Mesenchymal stem cell (in vitro differentiated cells and primary cell): Measurements from ENCODE around the gene TARP.

Experiments
- DNase-seq: peaks from one replicate; pipeline ENCODE4 v3.0.0-alpha.2; 2013
- H2AFZ ChIP-seq: one replicate; pipeline ENCODE4 v1.6.1; 2013; ENCODE audit warnings: low read depth, mild to moderate bottlenecking, control low read depth, inconsistent platforms, low read length, moderate library complexity
- H2AK5ac ChIP-seq: 2 replicates; pipeline ENCODE4 v1.6.1; 2013; ENCODE audit warnings: low read length, moderate library complexity, mild to moderate bottlenecking, inconsistent platforms; ENCODE audit not compliant: severe bottlenecking
- H2BK120ac ChIP-seq: one replicate; pipeline ENCODE4 v1.6.1; 2013; ENCODE audit warnings: low read depth, mild to moderate bottlenecking, inconsistent platforms, low read length, moderate library complexity
- H2BK12ac ChIP-seq, 2 experiments: one replicate each; pipeline ENCODE4 v1.6.1; 2013; ENCODE audit warnings: inconsistent platforms in 2 of 2, low read length in 2 of 2, mild to moderate bottlenecking in 2 of 2, moderate library complexity in 2 of 2, control low read depth in 1 of 2
- H2BK15ac ChIP-seq: one replicate; pipeline ENCODE4 v1.6.1; 2013; ENCODE audit warnings: mild to moderate bottlenecking, low read depth, inconsistent platforms; ENCODE audit not compliant: poor library complexity, severe bottlenecking
- H2BK5ac ChIP-seq: 2 replicates; pipeline ENCODE4 v1.6.1; 2013; ENCODE audit warnings: low read depth, mild to moderate bottlenecking, low read length, control low read depth, inconsistent platforms; ENCODE audit not compliant: poor library complexity, severe bottlenecking
- H3K14ac ChIP-seq, 2 experiments: one replicate each; pipeline ENCODE4 v1.6.1; 2013; ENCODE audit warnings: inconsistent platforms in 2 of 2, low read length in 2 of 2, control low read depth in 1 of 2, mild to moderate bottlenecking in 1 of 2, moderate library complexity in 1 of 2
- H3K18ac ChIP-seq, 2 experiments: one replicate each; pipeline ENCODE4 v1.6.1; 2013; ENCODE audit warnings: inconsistent platforms in 2 of 2, low read length in 2 of 2, control low read depth in 1 of 2, low read depth in 1 of 2, mild to moderate bottlenecking in 1 of 2
- H3K23ac ChIP-seq, 2 experiments: one replicate each; pipeline ENCODE4 v1.6.1; 2013; ENCODE audit warnings: inconsistent platforms in 2 of 2, low read length in 2 of 2, mild to moderate bottlenecking in 2 of 2, moderate library complexity in 2 of 2, control low read depth in 1 of 2
- H3K27ac ChIP-seq: 2 replicates; pipeline ENCODE4 v1.5.1; 2013; ENCODE audit warnings: mild to moderate bottlenecking, moderate library complexity, low read length, control low read depth, inconsistent platforms; ENCODE audit not compliant: poor library complexity, severe bottlenecking
- H3K27me3 ChIP-seq, 2 experiments: 2 replicates each; pipeline versions ENCODE4 v1.6.1 to v1.7.0; 2013; ENCODE audit warnings: low read length in 2 of 2, mild to moderate bottlenecking in 2 of 2, moderate library complexity in 2 of 2, control low read depth in 1 of 2, inconsistent platforms in 1 of 2; ENCODE audit not compliant: control insufficient read depth in 1 of 2, insufficient read depth in 1 of 2
- H3K36me3 ChIP-seq, 2 experiments: 2 replicates each; pipeline versions ENCODE4 v1.6.1 to v1.7.0; 2013; ENCODE audit warnings: low read length in 2 of 2, control low read depth in 1 of 2, inconsistent platforms in 1 of 2, low read depth in 1 of 2, mild to moderate bottlenecking in 1 of 2; ENCODE audit not compliant: insufficient read depth in 2 of 2, control insufficient read depth in 1 of 2
- H3K4ac ChIP-seq, 2 experiments: one replicate each; pipeline ENCODE4 v1.6.1; 2013; ENCODE audit warnings: inconsistent platforms in 2 of 2, low read length in 2 of 2, mild to moderate bottlenecking in 2 of 2, moderate library complexity in 2 of 2, control low read depth in 1 of 2, low read depth in 1 of 2
- H3K4me1 ChIP-seq: 2 replicates; pipeline ENCODE4 v1.6.1; 2013; ENCODE audit warnings: low read depth, low read length, control low read depth; ENCODE audit not compliant: control insufficient read depth, insufficient read depth
- H3K4me2 ChIP-seq: 2 replicates; pipeline ENCODE4 v1.6.1; 2013; ENCODE audit warnings: low read length, mild to moderate bottlenecking, inconsistent platforms; ENCODE audit not compliant: poor library complexity, severe bottlenecking
- H3K4me3 ChIP-seq, 2 experiments: 2 replicates each; pipeline versions ENCODE4 v1.5.1 to v1.7.0; 2013; ENCODE audit warnings: low read length in 2 of 2, mild to moderate bottlenecking in 2 of 2, control low read depth in 1 of 2, low read depth in 1 of 2; ENCODE audit not compliant: insufficient read depth in 1 of 2
- H3K79me1 ChIP-seq: replicated peaks from 2 replicates; pipeline ENCODE4 v1.6.1; 2013; ENCODE audit warnings: mild to moderate bottlenecking, control low read depth, low read length, inconsistent platforms; ENCODE audit not compliant: poor library complexity, severe bottlenecking
- H3K9ac ChIP-seq: 2 replicates; pipeline ENCODE4 v1.7.0; 2013; ENCODE audit warnings: mild to moderate bottlenecking, low read length, moderate library complexity
- H3K9me3 ChIP-seq: 2 replicates; pipeline ENCODE4 v1.7.0; 2013; ENCODE audit warnings: mild to moderate bottlenecking, low read length; ENCODE audit not compliant: control insufficient read depth
- H4K8ac ChIP-seq: one replicate; pipeline ENCODE4 v1.6.1; 2013; ENCODE audit warnings: inconsistent platforms, mild to moderate bottlenecking, low read length, moderate library complexity
- H4K91ac ChIP-seq: one replicate; pipeline ENCODE4 v1.6.1; 2013; ENCODE audit warnings: mild to moderate bottlenecking, low read length, inconsistent platforms
- WGBS: methylation state at CpG from one replicate; pipeline ENCODE4 v1.1.7; 2013; ENCODE audit warnings: mixed read lengths; 5-methylcytosine and 5-hydroxymethylcytosine counted together

Gene TARP

GRCh38 chr7:38312821-38313220 is 39.4 kb upstream of the TARP start:
- H3K9me3 ChIP-seq: no peaks in the 10 kb centered on the region
- no peak overlapping the region for H3K27ac ChIP-seq
- no peak overlapping the region for H3K18ac ChIP-seq
- no peaks in the 10 kb centered on the region for H3K36me3 ChIP-seq
- H2BK12ac ChIP-seq: no peak overlapping the region
- no peak overlapping the region for H2BK120ac ChIP-seq
- peak; percentile 53 for DNase-seq
- no peak overlapping the region for H2AK5ac ChIP-seq
- H3K4ac ChIP-seq: no peak overlapping the region
- no peaks in the 10 kb centered on the region for H3K4me1 ChIP-seq
- H4K91ac ChIP-seq: no peak overlapping the region
- WGBS: 81% methylated on average over 2 of the region's 2 CpGs
- no peak overlapping the region for H3K4me2 ChIP-seq
- H3K79me1 ChIP-seq: no peaks in the 10 kb centered on the region
- H2BK15ac ChIP-seq: no peak overlapping the region
- no peak overlapping the region for H2BK5ac ChIP-seq
- no peak overlapping the region for H3K9ac ChIP-seq
- H3K23ac ChIP-seq: no peak overlapping the region
- H3K27me3 ChIP-seq: no peaks in the 10 kb centered on the region
- H3K14ac ChIP-seq: no peak overlapping the region
- H4K8ac ChIP-seq: no peak overlapping the region
- no peak overlapping the region for H3K4me3 ChIP-seq
- H2AFZ ChIP-seq: no peak overlapping the region

- no peaks in the 10 kb centered on the region for H3K4me1 ChIP-seq
- 96% methylated on average over 34 of the region's 38 CpGs for WGBS
- H4K91ac ChIP-seq: no peak overlapping the region
- H3K23ac ChIP-seq: no peak overlapping the region
- no peaks in the 10 kb centered on the region for H3K36me3 ChIP-seq
- no peak overlapping the region for H2AK5ac ChIP-seq
- H3K27me3 ChIP-seq: no peaks in the 10 kb centered on the region
- H3K79me1 ChIP-seq: no peaks in the 10 kb centered on the region
- no peak overlapping the region for H2AFZ ChIP-seq
- peak overlapping the region in 1 of 2 experiments; percentile 71 for H3K4ac ChIP-seq
- no peak overlapping the region for H2BK5ac ChIP-seq
- H3K4me2 ChIP-seq: no peak overlapping the region
- no peak overlapping the region for H3K18ac ChIP-seq
- no peaks in the 10 kb centered on the region for H3K9me3 ChIP-seq
- H3K4me3 ChIP-seq: peak overlapping the region; percentile 12 to 74
- H3K14ac ChIP-seq: no peak overlapping the region
- no peak for DNase-seq
- peak overlapping the region; percentile 81 for H3K9ac ChIP-seq
- no peak overlapping the region for H2BK120ac ChIP-seq
- H4K8ac ChIP-seq: no peak overlapping the region
- peak overlapping the region in 1 of 2 experiments; percentile 62 for H2BK12ac ChIP-seq
- H2BK15ac ChIP-seq: no peak overlapping the region
- H3K27ac ChIP-seq: no peak overlapping the region
These were observed 38.0 kb upstream of the TARP start for GRCh38 chr7:38311329-38311937.

GRCh38 chr7:38310591-38311101 is 37.2 kb upstream of the TARP start:
- H4K91ac ChIP-seq: no peak overlapping the region
- H2BK12ac ChIP-seq: no peak overlapping the region
- H2AK5ac ChIP-seq: no peak overlapping the region
- no peak overlapping the region for H4K8ac ChIP-seq
- no peak overlapping the region for H3K14ac ChIP-seq
- peak overlapping the region; percentile 81 for H3K9ac ChIP-seq
- no peak overlapping the region for H2BK15ac ChIP-seq
- H3K4me3 ChIP-seq: peak overlapping the region in 1 of 2 experiments; percentile 74
- H3K27me3 ChIP-seq: no peaks in the 10 kb centered on the region
- H2AFZ ChIP-seq: no peak overlapping the region
- no peak overlapping the region for H3K18ac ChIP-seq
- H3K23ac ChIP-seq: no peak overlapping the region
- H3K9me3 ChIP-seq: no peaks in the 10 kb centered on the region
- no peak overlapping the region for H2BK120ac ChIP-seq
- H3K4me1 ChIP-seq: no peaks in the 10 kb centered on the region
- no peak overlapping the region for H3K4me2 ChIP-seq
- no peak overlapping the region for H3K27ac ChIP-seq
- H3K79me1 ChIP-seq: no peaks in the 10 kb centered on the region
- H2BK5ac ChIP-seq: no peak overlapping the region
- no peaks in the 10 kb centered on the region for H3K36me3 ChIP-seq
- peak; percentile 34 for DNase-seq
- no peak overlapping the region for H3K4ac ChIP-seq
- WGBS: 80% methylated on average over 4 of the region's 6 CpGs

- no peak overlapping the region for H4K91ac ChIP-seq
- 80% methylated on average over 2 of the region's 5 CpGs for WGBS
- H3K4me2 ChIP-seq: no peak overlapping the region
- H4K8ac ChIP-seq: no peak overlapping the region
- no peak for DNase-seq
- no peak overlapping the region for H3K4ac ChIP-seq
- H2BK15ac ChIP-seq: no peak overlapping the region
- H2BK120ac ChIP-seq: no peak overlapping the region
- H2AFZ ChIP-seq: no peak overlapping the region
- no peak overlapping the region for H3K9ac ChIP-seq
- H2AK5ac ChIP-seq: no peak overlapping the region
- H3K4me1 ChIP-seq: no peaks in the 10 kb centered on the region
- H3K4me3 ChIP-seq: no peak overlapping the region
- no peak overlapping the region for H3K14ac ChIP-seq
- H3K27me3 ChIP-seq: no peaks in the 10 kb centered on the region
- no peak overlapping the region for H2BK5ac ChIP-seq
- no peak overlapping the region for H3K18ac ChIP-seq
- no peak overlapping the region for H3K23ac ChIP-seq
- no peaks in the 10 kb centered on the region for H3K9me3 ChIP-seq
- H3K36me3 ChIP-seq: no peaks in the 10 kb centered on the region
- no peak overlapping the region for H2BK12ac ChIP-seq
- no peak overlapping the region for H3K27ac ChIP-seq
- no peaks in the 10 kb centered on the region for H3K79me1 ChIP-seq
These were observed 36.1 kb upstream of the TARP start for GRCh38 chr7:38309555-38309954.
